H9 (cell line): Measurements from ENCODE around the gene PLEKHN1. TPM values are rescaled to one million over a fixed set of nuclear protein-coding genes. Genes with fewer than 3 reads are reported as not detected.

Source experiments
- DNase-seq: peaks from one replicate; pipeline ENCODE4 v3.0.0-alpha.2; 2017
- H2AFZ ChIP-seq: one replicate; pipeline ENCODE4 v1.6.1; 2013; ENCODE audit warnings: mild to moderate bottlenecking, low read length, control low read depth, moderate library complexity
- H2AK5ac ChIP-seq: 2 replicates; pipeline ENCODE4 v1.6.1; 2013; ENCODE audit warnings: low read length, control low read depth, mixed read lengths; ENCODE audit not compliant: insufficient read length
- H2BK120ac ChIP-seq: one replicate; pipeline ENCODE4 v1.6.1; 2013; ENCODE audit warnings: low read depth, mild to moderate bottlenecking, low read length, control low read depth, inconsistent platforms; ENCODE audit not compliant: poor library complexity, severe bottlenecking
- H2BK12ac ChIP-seq: 2 replicates; pipeline ENCODE4 v1.6.1; 2013; ENCODE audit warnings: low read length, control low read depth, mixed read lengths, low read depth; ENCODE audit not compliant: insufficient read length
- H2BK15ac ChIP-seq: 2 replicates; pipeline ENCODE4 v1.6.1; 2013; ENCODE audit warnings: low read depth, low read length, control low read depth
- H2BK20ac ChIP-seq: one replicate; pipeline ENCODE4 v1.6.1; 2013; ENCODE audit warnings: low read depth, mild to moderate bottlenecking, low read length, control low read depth, inconsistent platforms; ENCODE audit not compliant: poor library complexity, severe bottlenecking
- H2BK5ac ChIP-seq: 2 replicates; pipeline ENCODE4 v1.6.1; 2013; ENCODE audit warnings: low read length, control low read depth, mixed read lengths; ENCODE audit not compliant: insufficient read length
- H3K14ac ChIP-seq: 2 replicates; pipeline ENCODE4 v1.6.1; 2013; ENCODE audit warnings: low read length, control low read depth; ENCODE audit not compliant: insufficient read depth
- H3K18ac ChIP-seq: 2 replicates; pipeline ENCODE4 v1.6.1; 2013; ENCODE audit warnings: low read depth, mild to moderate bottlenecking, mixed read lengths, low read length, control low read depth; ENCODE audit not compliant: insufficient read length
- H3K23ac ChIP-seq: 2 replicates; pipeline ENCODE4 v1.6.1; 2013; ENCODE audit warnings: low read length, control low read depth, mixed read lengths, low read depth; ENCODE audit not compliant: insufficient read length
- H3K23me2 ChIP-seq: 2 replicates; pipeline ENCODE4 v1.6.1; 2013; ENCODE audit warnings: low read depth, mild to moderate bottlenecking, mixed read lengths, low read length, control low read depth; ENCODE audit not compliant: insufficient read length, poor library complexity, severe bottlenecking
- H3K27ac ChIP-seq: 2 replicates; pipeline ENCODE4 v1.5.1; 2013; ENCODE audit warnings: low read length, control low read depth, mixed read lengths, low read depth; ENCODE audit not compliant: insufficient read length
- H3K27me3 ChIP-seq: 2 replicates; pipeline ENCODE4 v1.6.1; 2013; ENCODE audit warnings: low read length, control low read depth, inconsistent platforms; ENCODE audit not compliant: insufficient read depth
- H3K4ac ChIP-seq: 2 replicates; pipeline ENCODE4 v1.6.1; 2013; ENCODE audit warnings: low read depth, mild to moderate bottlenecking, control low read depth, inconsistent platforms, low read length, moderate library complexity
- H3K4me1 ChIP-seq: 2 replicates; pipeline ENCODE4 v1.6.1; 2013; ENCODE audit warnings: low read length, control low read depth, inconsistent platforms; ENCODE audit not compliant: insufficient read depth
- H3K4me2 ChIP-seq: 2 replicates; pipeline ENCODE4 v1.6.1; 2013; ENCODE audit warnings: low read length, control low read depth, mixed read lengths; ENCODE audit not compliant: insufficient read length, insufficient read depth
- H3K56ac ChIP-seq: 2 replicates; pipeline ENCODE4 v1.6.1; 2013; ENCODE audit warnings: low read depth, mild to moderate bottlenecking, mixed read lengths, low read length, control low read depth; ENCODE audit not compliant: insufficient read length
- H3K79me1 ChIP-seq: 2 replicates; pipeline ENCODE4 v1.6.1; 2013; ENCODE audit warnings: low read depth, mild to moderate bottlenecking, moderate library complexity, low read length, control low read depth, inconsistent platforms; ENCODE audit not compliant: insufficient read depth, poor library complexity, severe bottlenecking
- H3K79me2 ChIP-seq: 2 replicates; pipeline ENCODE4 v1.6.1; 2013; ENCODE audit warnings: low read length, control low read depth, inconsistent platforms; ENCODE audit not compliant: insufficient read depth
- H3K9ac ChIP-seq: 2 replicates; pipeline ENCODE4 v1.6.1; 2013; ENCODE audit warnings: low read length, control low read depth, mixed read lengths; ENCODE audit not compliant: insufficient read length; ENCODE audit errors: extremely low read depth
- H3K9me3 ChIP-seq: one replicate; pipeline ENCODE4 v1.6.1; 2013; ENCODE audit warnings: low read depth, low read length, inconsistent platforms; ENCODE audit not compliant: control insufficient read depth
- H3T11ph ChIP-seq: one replicate; pipeline ENCODE4 v1.6.1; 2013; ENCODE audit warnings: mild to moderate bottlenecking, low read length, control low read depth, inconsistent platforms
- H4K20me1 ChIP-seq: one replicate; pipeline ENCODE4 v1.6.1; 2013; ENCODE audit not compliant: control insufficient read depth, insufficient read length, insufficient read depth
- H4K5ac ChIP-seq: 2 replicates; pipeline ENCODE4 v1.6.1; 2013; ENCODE audit warnings: low read depth, mild to moderate bottlenecking, mixed read lengths, low read length, control low read depth; ENCODE audit not compliant: insufficient read length
- H4K8ac ChIP-seq: replicated peaks from 2 replicates; pipeline ENCODE4 v1.6.1; 2013; ENCODE audit warnings: low read length, control low read depth, mixed read lengths, low read depth; ENCODE audit not compliant: insufficient read length
- H4K91ac ChIP-seq: 2 replicates; pipeline ENCODE4 v1.6.1; 2013; ENCODE audit warnings: low read depth, mild to moderate bottlenecking, moderate library complexity, mixed read lengths, low read length, control low read depth; ENCODE audit not compliant: insufficient read length
- H3K27ac Mint-ChIP-seq, 3 experiments: 2 replicates in 2 of 3; 3 replicates in 1 of 3; pipeline ENCODE4 v1.8.0; 2020 to 2021; ENCODE audit warnings: mixed read lengths in 3 of 3, mild to moderate bottlenecking in 1 of 3, moderate library complexity in 1 of 3
- H3K27me3 Mint-ChIP-seq: 2 replicates; pipeline ENCODE4 v1.8.0; 2021; ENCODE audit warnings: low read depth, mild to moderate bottlenecking, moderate library complexity, mixed read lengths
- H3K36me3 Mint-ChIP-seq, 3 experiments: 2 replicates in 2 of 3; 3 replicates in 1 of 3; pipeline ENCODE4 v1.8.0; 2020 to 2021; ENCODE audit warnings: low read depth in 3 of 3, mixed read lengths in 3 of 3; ENCODE audit not compliant: insufficient read depth in 1 of 3
- H3K4me1 Mint-ChIP-seq, 2 experiments: 2 replicates each; pipeline ENCODE4 v1.8.0; 2020; ENCODE audit warnings: mixed read lengths in 2 of 2
- H3K4me3 Mint-ChIP-seq, 2 experiments: 2 replicates in 1 of 2; 3 replicates in 1 of 2; pipeline ENCODE4 v1.8.0; 2020 to 2021; ENCODE audit warnings: mild to moderate bottlenecking in 2 of 2, mixed read lengths in 2 of 2, moderate library complexity in 1 of 2
- H3K9me3 Mint-ChIP-seq, 2 experiments: 2 replicates in 1 of 2; 3 replicates in 1 of 2; pipeline ENCODE4 v1.8.0; 2020; ENCODE audit warnings: mild to moderate bottlenecking in 2 of 2, mixed read lengths in 2 of 2, moderate library complexity in 1 of 2
- CTCF ChIP-seq: fragments of 200-600 bp; sonication (generic); conservative IDR thresholded peaks from 3 replicates; pipeline ENCODE4 v1.8.0; 2021; ENCODE audit warnings: antibody characterized with exemption, mild to moderate bottlenecking
- WGBS: extraction: QIAGEN DNeasy Blood & Tissue Kit; methylation state at CpG from one replicate; pipeline ENCODE4 v1.1.7; 2013; ENCODE audit warnings: missing lambda C conversion rate, low lambda C conversion rate, mixed read lengths; ENCODE audit not compliant: insufficient read length; ENCODE audit errors: extremely low coverage; 5-methylcytosine and 5-hydroxymethylcytosine counted together
- total RNA-seq: library from RNA; stranded (reverse); gene quantifications from 2 replicates; pipeline ENCODE4 v1.2.1, GENCODE V29; 2021

The PLEKHN1 gene
- total RNA-seq, 1 experiment from 2014 or later: 3.0 TPM

GRCh38 chr1:947958-948357 is 18.3 kb upstream of the PLEKHN1 start:
- no peak overlapping the region for H3K27ac Mint-ChIP-seq
- Histone ChIP-seq H4K91ac (no peak overlapping the region), H4K20me1 (no peaks in the 10 kb centered on the region), H2BK5ac (no peak overlapping the region), H2BK15ac (no peak overlapping the region), H2BK120ac (no peak overlapping the region), H3K79me1 (no peaks in the 10 kb centered on the region), H4K5ac (no peak overlapping the region), H2BK12ac (no peak overlapping the region), H3K27me3 (peaks cover 2% of the 10 kb centered on the region; the same call in 1 of the 2 replicates), H3K14ac (no peak overlapping the region), H3K18ac (no peak overlapping the region), H4K8ac (no peak overlapping the region), H2BK20ac (no peak overlapping the region), H3T11ph (no peak overlapping the region), H3K27ac (no peak overlapping the region), H3K4ac (no peak overlapping the region), H3K79me2 (no peaks in the 10 kb centered on the region), H3K9me3 (no peaks in the 10 kb centered on the region), H2AFZ (no peak overlapping the region), H3K9ac (no peak overlapping the region), H3K56ac (no peak overlapping the region), H3K23ac (no peak overlapping the region), H2AK5ac (no peak overlapping the region), H3K4me1 (no peaks in the 10 kb centered on the region), H3K23me2 (no peaks in the 10 kb centered on the region), H3K4me2 (no peak overlapping the region)
- TF ChIP-seq CTCF: peak; percentile 17; the same call in 1 of the 3 replicates
- H3K4me3 Mint-ChIP-seq: no peak overlapping the region
- no peaks in the 10 kb centered on the region; a peak in 1 of 5 replicates for H3K9me3 Mint-ChIP-seq
- DNase-seq: no peak
- H3K36me3 Mint-ChIP-seq: peaks cover 33 to 77% (median 61%) of the 10 kb centered on the region in 3 experiments; a peak in 6 of 7 replicates
- H3K27me3 Mint-ChIP-seq: peaks cover 11% of the 10 kb centered on the region
- peaks cover 0 to 18% of the 10 kb centered on the region in 2 experiments; a peak in 2 of 4 replicates for H3K4me1 Mint-ChIP-seq
- no CpG with 5 or more reads among the region's 15 CpGs for WGBS
